ENCODE measurements around the gene GAL3ST2.
A peak's percentile ranks its signal among the peaks of the same experiment; 100 is the strongest.

GRCh38 chr2:241759067-241759807 lies 17.4 kb upstream of the GAL3ST2 start:
- TF ChIP-seq POLR2A (IDR thresholded peaks at IDR 0.05) (no peak), CTCF (IDR thresholded peaks at IDR 0.05) (no peak), POLR2AphosphoS5 (IDR thresholded peaks at IDR 0.05) (peak; percentile 21)
